Measurements from ENCODE around the gene DCXR.
A peak's percentile ranks its signal among the peaks of the same experiment; 100 is the strongest.

The DCXR gene

DNA sequence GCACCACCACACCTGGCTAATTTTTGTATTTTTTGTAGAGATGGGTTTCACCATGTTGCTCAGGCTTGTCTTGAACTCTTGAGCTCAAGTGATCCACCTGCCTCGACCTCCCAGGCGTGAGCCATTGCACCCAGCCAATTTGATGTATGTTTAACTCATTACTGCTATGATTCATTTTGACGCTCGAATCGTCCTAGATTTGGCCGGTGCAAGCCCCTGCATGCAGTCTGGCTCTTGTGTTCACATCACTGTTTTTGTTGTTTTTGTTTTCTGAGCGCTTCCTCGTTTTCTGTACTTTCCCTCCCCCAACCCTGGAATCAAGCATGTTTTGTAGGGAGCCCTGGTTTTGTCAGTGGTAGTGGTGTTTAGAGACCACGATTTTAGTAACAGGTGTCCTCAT is 35.9 kb upstream of the DCXR start:
- Histone ChIP-seq H3K27me3 (ENCODE audit: control insufficient read depth in 5 of 5, insufficient read depth in 4 of 5, low read length in 5 of 5) (no peaks in the 10 kb centered on the region), H3K27ac (ENCODE audit: low read depth, low read length) (no peak overlapping the region)

DNA sequence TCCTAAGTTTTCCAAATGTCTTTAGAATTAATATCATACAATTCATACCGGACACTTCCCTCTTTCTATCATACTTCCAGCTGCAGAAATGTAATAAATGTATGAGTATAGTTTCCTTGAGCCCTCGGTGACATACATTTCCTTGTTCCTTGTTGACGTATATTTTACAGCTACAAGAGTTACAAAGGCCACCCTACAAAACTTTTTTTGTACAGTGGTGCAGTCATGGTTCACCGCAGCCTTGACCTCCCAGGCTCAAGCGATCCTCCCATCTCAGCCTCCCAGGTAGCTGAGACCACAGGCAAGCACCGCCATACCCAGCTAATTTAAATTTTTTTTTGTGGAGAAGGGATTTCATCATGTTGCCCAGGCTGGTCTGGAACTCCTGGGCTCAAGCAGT is 35.3 kb upstream of the DCXR start:
- Histone ChIP-seq H3K9me3 (ENCODE audit: control insufficient read depth in 5 of 5, low read length in 5 of 5) (no peaks in the 10 kb centered on the region), H3K27ac (ENCODE audit: low read depth, low read length) (no peak overlapping the region), H3K27me3 (ENCODE audit: control insufficient read depth in 5 of 5, insufficient read depth in 4 of 5, low read length in 5 of 5) (no peaks in the 10 kb centered on the region), H3K4me1 (ENCODE audit: control insufficient read depth in 5 of 5, insufficient read depth in 5 of 5, low read length in 5 of 5) (peaks cover 0 to 3% (median 0%) of the 10 kb centered on the region in 5 donors), H3K4me3 (ENCODE audit: low read depth in 1 of 5, low read length in 5 of 5) (no peak overlapping the region), H3K9ac (ENCODE audit: low read length in 5 of 5) (no peak overlapping the region), H3K36me3 (ENCODE audit: control insufficient read depth in 5 of 5, insufficient read depth in 5 of 5, low read length in 5 of 5) (peaks cover 0 to under 1% (median 0%) of the 10 kb centered on the region in 5 donors)

More for the DNA sequence above, 35.9 kb upstream of the DCXR start:
- no peak overlapping the region for H3K9ac ChIP-seq (ENCODE audit: low read length in 5 of 5)
- H3K36me3 ChIP-seq (ENCODE audit: control insufficient read depth in 5 of 5, insufficient read depth in 5 of 5, low read length in 5 of 5), result peaks cover 0 to 5% (median 0%) of the 10 kb centered on the region in 5 donors
- no peaks in the 10 kb centered on the region for H3K9me3 ChIP-seq (ENCODE audit: control insufficient read depth in 5 of 5, low read length in 5 of 5)
- H3K4me1 ChIP-seq (ENCODE audit: control insufficient read depth in 5 of 5, insufficient read depth in 5 of 5, low read length in 5 of 5), result peaks cover 0 to 9% (median 0%) of the 10 kb centered on the region in 5 donors
- H3K4me3 ChIP-seq (ENCODE audit: low read depth in 1 of 5, low read length in 5 of 5), result no peak overlapping the region

DNA sequence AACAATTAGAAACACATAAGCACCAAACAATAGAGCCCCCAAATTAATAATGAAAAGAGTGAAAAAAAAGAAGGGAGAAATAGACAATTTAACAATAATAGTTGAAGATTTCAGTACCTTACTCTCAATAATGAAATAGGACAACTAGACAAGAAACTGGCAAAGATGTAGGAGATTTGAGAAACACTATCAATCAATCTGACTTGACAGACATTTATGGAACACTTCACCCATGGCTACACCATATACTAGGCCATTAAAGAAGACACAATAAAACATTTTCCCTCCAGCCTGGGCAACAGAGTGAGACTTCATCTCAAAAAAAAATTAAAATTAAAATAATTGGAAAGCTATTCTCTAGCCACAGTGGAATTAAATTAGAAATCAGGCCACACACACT is 33.1 kb upstream of the DCXR start:
- peaks cover 0 to 10% (median 8%) of the 10 kb centered on the region in 5 donors for H3K4me1 ChIP-seq (ENCODE audit: control insufficient read depth in 5 of 5, insufficient read depth in 5 of 5, low read length in 5 of 5)

DNA sequence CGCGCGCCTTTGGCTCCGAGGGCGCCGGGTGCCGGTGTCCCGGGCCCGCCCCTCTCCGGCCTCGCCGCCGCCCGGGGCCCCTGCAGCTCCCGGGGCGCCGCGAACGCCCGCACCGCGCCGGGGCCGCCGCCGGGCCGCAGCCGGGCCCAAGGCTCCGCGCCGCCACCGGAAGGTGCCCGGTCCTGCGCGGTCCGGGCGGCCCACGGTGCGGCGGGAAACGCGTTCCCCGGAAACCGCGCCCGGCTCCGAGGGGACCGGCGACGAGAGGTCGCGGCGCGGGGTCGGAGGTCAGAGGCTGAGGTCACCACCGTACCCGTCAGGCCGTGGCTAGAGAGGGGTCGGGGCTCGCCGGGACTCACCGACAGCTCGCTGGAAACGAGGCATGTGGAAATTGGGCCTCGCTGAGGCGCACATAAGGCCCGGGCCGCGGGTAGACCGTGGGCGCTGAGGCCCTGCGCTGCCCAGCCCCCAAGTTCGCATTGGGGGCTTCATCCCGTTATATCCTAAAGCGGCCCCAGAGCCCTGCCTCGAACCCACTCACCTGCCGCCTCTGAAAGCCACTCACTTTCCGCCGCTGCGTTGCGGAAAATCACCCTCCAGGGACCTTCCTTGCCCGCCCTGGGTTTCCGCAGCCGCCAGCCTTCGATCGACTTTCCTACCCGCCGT is 28.3 kb upstream of the DCXR start, which contains the start of gene DUS1L:
DUS1L (minus strand) TSS at position 167 of the 666 bp plus-strand sequence. CDS start 745 bp downstream, outside the sequence.
- Histone ChIP-seq H3K4me3 (ENCODE audit: low read depth in 1 of 5, low read length in 5 of 5) (peak within 1 kb of the TSS; percentile 56 to 84 (median 79)), H3K27ac (ENCODE audit: low read depth, low read length) (peak within 1 kb of the TSS; percentile 54), H3K27me3 (ENCODE audit: control insufficient read depth in 5 of 5, insufficient read depth in 4 of 5, low read length in 5 of 5) (no peaks in the 10 kb centered on the region), H3K36me3 (ENCODE audit: control insufficient read depth in 5 of 5, insufficient read depth in 5 of 5, low read length in 5 of 5) (peaks cover 0 to 33% (median 28%) of the 10 kb centered on the region in 5 donors), H3K9me3 (ENCODE audit: control insufficient read depth in 5 of 5, low read length in 5 of 5) (no peaks in the 10 kb centered on the region), H3K4me1 (ENCODE audit: control insufficient read depth in 5 of 5, insufficient read depth in 5 of 5, low read length in 5 of 5) (peaks cover 0 to 32% (median 30%) of the 10 kb centered on the region in 5 donors), H3K9ac (ENCODE audit: low read length in 5 of 5) (peak within 1 kb of the TSS; percentile 56 to 99 (median 94))

More for the DNA sequence above, 33.1 kb upstream of the DCXR start:
- no peak overlapping the region for H3K4me3 ChIP-seq (ENCODE audit: low read depth in 1 of 5, low read length in 5 of 5)
- H3K9ac ChIP-seq (ENCODE audit: low read length in 5 of 5), result no peak overlapping the region
- no peaks in the 10 kb centered on the region for H3K9me3 ChIP-seq (ENCODE audit: control insufficient read depth in 5 of 5, low read length in 5 of 5)
- no peaks in the 10 kb centered on the region for H3K36me3 ChIP-seq (ENCODE audit: control insufficient read depth in 5 of 5, insufficient read depth in 5 of 5, low read length in 5 of 5)
- H3K27ac ChIP-seq (ENCODE audit: low read depth, low read length), result no peak overlapping the region
- no peaks in the 10 kb centered on the region for H3K27me3 ChIP-seq (ENCODE audit: control insufficient read depth in 5 of 5, insufficient read depth in 4 of 5, low read length in 5 of 5)

DNA sequence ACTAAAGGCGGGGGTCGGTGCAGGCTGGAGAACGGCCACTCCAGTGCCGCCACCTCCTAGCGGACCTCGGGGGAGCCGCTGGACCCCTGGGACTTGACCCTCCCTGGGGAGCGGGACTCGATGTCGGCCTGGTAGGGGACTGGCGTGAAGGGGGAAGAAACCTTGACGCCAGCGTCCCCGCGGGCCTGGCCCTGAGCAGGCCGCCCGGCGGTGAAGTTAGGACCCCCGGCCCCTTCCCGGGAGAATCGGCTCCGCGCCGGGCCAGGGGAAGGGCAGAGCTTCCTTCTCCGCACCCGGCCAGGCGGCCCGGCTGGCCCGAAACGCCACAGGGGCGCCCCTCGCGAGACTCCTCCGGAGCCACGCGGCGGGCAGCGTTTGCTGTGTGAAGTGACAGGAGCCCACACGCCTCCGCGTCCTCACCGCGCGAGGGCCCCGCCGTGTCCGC is 27.7 kb upstream of the DCXR start:
- peak overlapping the region in 4 of 5 donors; percentile 71 to 84 (median 76) for H3K4me3 ChIP-seq (ENCODE audit: low read depth in 1 of 5, low read length in 5 of 5)
- peaks cover 0 to 38% (median 34%) of the 10 kb centered on the region in 5 donors for H3K36me3 ChIP-seq (ENCODE audit: control insufficient read depth in 5 of 5, insufficient read depth in 5 of 5, low read length in 5 of 5)
- peaks cover 0 to 32% (median 30%) of the 10 kb centered on the region in 5 donors for H3K4me1 ChIP-seq (ENCODE audit: control insufficient read depth in 5 of 5, insufficient read depth in 5 of 5, low read length in 5 of 5)
- H3K27ac ChIP-seq (ENCODE audit: low read depth, low read length), result peak overlapping the region; percentile 54
- no peaks in the 10 kb centered on the region for H3K27me3 ChIP-seq (ENCODE audit: control insufficient read depth in 5 of 5, insufficient read depth in 4 of 5, low read length in 5 of 5)
- H3K9me3 ChIP-seq (ENCODE audit: control insufficient read depth in 5 of 5, low read length in 5 of 5), result no peaks in the 10 kb centered on the region
- peak overlapping the region; percentile 56 to 99 (median 94) for H3K9ac ChIP-seq (ENCODE audit: low read length in 5 of 5)

DNA sequence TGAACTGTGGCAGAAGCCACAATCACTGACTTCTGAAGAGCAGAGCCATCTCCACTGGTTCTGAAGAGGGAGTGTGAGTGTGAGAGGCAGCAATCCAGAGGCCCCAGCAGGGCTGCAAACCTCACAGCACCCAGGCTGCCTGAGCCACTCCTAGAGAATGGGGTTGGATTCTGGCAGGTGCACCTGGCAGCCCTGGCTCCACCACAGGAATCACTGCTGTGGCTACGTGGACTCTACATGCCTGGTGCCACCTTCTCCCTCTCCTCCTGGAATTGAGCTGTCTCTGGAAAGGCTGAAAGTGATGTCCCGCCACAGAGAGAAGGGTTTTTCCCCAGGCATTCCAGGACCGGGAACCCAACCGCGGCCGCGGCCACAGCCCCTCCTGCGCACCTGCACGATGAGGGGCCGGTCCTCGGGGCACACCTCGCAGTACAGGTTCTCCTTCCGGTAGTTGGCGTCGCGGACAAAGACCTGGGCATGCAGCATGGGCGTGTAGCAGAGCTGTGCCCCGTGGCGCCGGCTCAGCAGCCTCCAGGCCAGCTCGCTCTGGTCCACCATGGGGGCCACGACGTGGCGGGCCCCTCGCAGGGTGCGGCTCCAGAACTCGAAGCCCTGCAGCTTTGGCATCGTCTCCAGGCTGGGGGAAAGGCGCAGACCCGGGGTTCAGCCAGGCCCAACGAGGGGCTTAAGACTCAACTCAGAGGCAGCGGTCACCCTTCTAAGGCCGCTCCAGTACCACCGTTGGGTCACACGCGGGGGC is 27.1 kb upstream of the DCXR start:
- H3K4me3 ChIP-seq (ENCODE audit: low read depth in 1 of 5, low read length in 5 of 5), result peak overlapping the region; percentile 9 to 84 (median 72)
- H3K27ac ChIP-seq (ENCODE audit: low read depth, low read length), result peak overlapping the region; percentile 54
- no peaks in the 10 kb centered on the region for H3K9me3 ChIP-seq (ENCODE audit: control insufficient read depth in 5 of 5, low read length in 5 of 5)
- no peaks in the 10 kb centered on the region for H3K27me3 ChIP-seq (ENCODE audit: control insufficient read depth in 5 of 5, insufficient read depth in 4 of 5, low read length in 5 of 5)
- H3K4me1 ChIP-seq (ENCODE audit: control insufficient read depth in 5 of 5, insufficient read depth in 5 of 5, low read length in 5 of 5), result peaks cover 0 to 32% (median 30%) of the 10 kb centered on the region in 5 donors
- peak overlapping the region; percentile 56 to 99 (median 94) for H3K9ac ChIP-seq (ENCODE audit: low read length in 5 of 5)
- H3K36me3 ChIP-seq (ENCODE audit: control insufficient read depth in 5 of 5, insufficient read depth in 5 of 5, low read length in 5 of 5), result peaks cover 0 to 44% (median 40%) of the 10 kb centered on the region in 5 donors

DNA sequence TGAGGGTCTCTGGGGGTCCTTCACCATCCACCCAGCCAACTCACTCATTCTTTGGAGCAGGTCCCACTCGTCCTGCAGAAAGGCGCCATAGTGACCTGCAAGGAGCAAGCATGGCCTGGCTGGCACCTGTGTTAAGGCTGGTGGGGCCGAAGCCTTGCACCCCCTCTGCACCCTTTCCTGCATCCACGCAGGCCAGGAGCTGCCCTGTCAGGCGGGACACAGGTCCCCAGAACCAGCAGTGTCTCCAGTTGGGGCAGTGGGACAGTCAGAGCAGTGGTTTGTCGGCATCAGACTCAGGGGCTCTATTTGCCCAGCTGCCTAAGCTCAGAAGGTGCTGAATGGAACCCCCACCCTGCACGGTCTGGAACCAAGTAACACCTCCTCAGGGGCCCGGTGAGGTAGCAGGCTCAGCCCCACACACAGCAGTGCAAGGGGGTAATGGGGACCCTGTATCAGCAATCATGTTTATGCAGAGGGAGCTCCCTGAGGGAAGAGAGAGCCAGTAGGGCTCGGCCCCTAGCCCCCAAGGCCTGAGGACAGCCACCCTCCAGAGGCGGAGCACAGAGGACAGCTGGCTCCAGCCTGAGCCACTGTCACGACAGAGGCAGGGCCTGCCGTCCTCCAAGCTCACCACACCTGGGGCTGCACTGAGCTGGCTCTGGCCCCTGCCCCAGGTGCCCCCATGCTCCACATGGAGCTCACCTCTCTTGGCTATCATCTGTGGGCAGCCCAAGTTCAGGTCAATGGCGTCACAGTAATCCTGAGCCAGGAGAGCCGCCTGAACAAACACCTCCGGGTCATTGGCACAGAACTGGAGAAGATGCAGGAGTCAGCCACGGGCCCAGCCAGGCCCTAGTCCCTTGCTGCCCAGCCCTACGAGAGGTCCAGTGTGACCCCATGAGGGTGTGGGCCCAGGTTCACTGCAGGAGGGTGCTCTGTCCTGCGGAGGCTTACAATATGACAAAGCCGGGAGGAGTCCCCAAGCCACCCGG is 26.2 kb upstream of the DCXR start:
- Histone ChIP-seq H3K4me1 (ENCODE audit: control insufficient read depth in 5 of 5, insufficient read depth in 5 of 5, low read length in 5 of 5) (peaks cover 0 to 32% (median 30%) of the 10 kb centered on the region in 5 donors), H3K27me3 (ENCODE audit: control insufficient read depth in 5 of 5, insufficient read depth in 4 of 5, low read length in 5 of 5) (no peaks in the 10 kb centered on the region), H3K36me3 (ENCODE audit: control insufficient read depth in 5 of 5, insufficient read depth in 5 of 5, low read length in 5 of 5) (peaks cover 0 to 53% (median 49%) of the 10 kb centered on the region in 5 donors), H3K4me3 (ENCODE audit: low read depth in 1 of 5, low read length in 5 of 5) (no peak overlapping the region), H3K9ac (ENCODE audit: low read length in 5 of 5) (peak overlapping the region in 3 of 5 donors; percentile 49 to 99 (median 98)), H3K27ac (ENCODE audit: low read depth, low read length) (no peak overlapping the region), H3K9me3 (ENCODE audit: control insufficient read depth in 5 of 5, low read length in 5 of 5) (no peaks in the 10 kb centered on the region)

DNA sequence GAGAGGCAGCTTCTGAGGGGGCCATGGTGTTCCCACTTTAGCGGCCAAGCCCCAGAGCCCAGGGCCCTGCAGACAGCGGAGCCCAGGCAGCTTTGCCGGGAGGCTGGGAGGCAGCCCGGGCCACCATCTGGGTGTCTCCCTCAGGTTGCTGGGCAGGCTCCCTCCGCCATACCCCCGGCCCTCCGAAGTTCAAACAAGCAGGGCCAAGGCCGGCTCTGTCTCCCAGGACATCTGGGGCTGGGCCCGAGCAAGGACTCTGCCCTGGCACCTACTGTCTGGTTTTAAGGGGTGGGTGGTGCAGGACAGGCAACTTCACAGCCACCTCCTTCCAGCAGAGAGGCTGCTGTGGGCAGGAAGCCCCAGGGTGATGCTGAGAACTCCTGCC is 25.5 kb upstream of the DCXR start:
- no peaks in the 10 kb centered on the region for H3K9me3 ChIP-seq (ENCODE audit: control insufficient read depth in 5 of 5, low read length in 5 of 5)
- H3K4me3 ChIP-seq (ENCODE audit: low read depth in 1 of 5, low read length in 5 of 5), result no peak overlapping the region
- peaks cover 0 to 61% (median 56%) of the 10 kb centered on the region in 5 donors for H3K36me3 ChIP-seq (ENCODE audit: control insufficient read depth in 5 of 5, insufficient read depth in 5 of 5, low read length in 5 of 5)
- no peak overlapping the region for H3K27ac ChIP-seq (ENCODE audit: low read depth, low read length)
- no peaks in the 10 kb centered on the region for H3K27me3 ChIP-seq (ENCODE audit: control insufficient read depth in 5 of 5, insufficient read depth in 4 of 5, low read length in 5 of 5)
- no peak overlapping the region for H3K9ac ChIP-seq (ENCODE audit: low read length in 5 of 5)
- peaks cover 0 to 32% (median 30%) of the 10 kb centered on the region in 5 donors for H3K4me1 ChIP-seq (ENCODE audit: control insufficient read depth in 5 of 5, insufficient read depth in 5 of 5, low read length in 5 of 5)
